Neutrophil (primary cell): ENCODE results near the gene SLC25A26.
"Not testable (repeated sequence)": the region's sequence is repeated elsewhere in the genome, so short reads cannot be mapped to it uniquely, and the experiment has no call there.

Experiments used
- H3K27ac ChIP-seq: fragments of 200-600 bp; sonication (generic); 2 replicates; pipeline ENCODE4 v1.5.1; 2016; ENCODE audit warnings: mild to moderate bottlenecking, moderate library complexity
- H3K27me3 ChIP-seq: fragments of 200-600 bp; sonication (generic); 2 replicates; pipeline ENCODE4 v1.6.0; 2016; ENCODE audit warnings: mild to moderate bottlenecking
- H3K36me3 ChIP-seq: fragments of 200-600 bp; sonication (generic); 2 replicates; pipeline ENCODE4 v1.5.1; 2017
- H3K4me1 ChIP-seq, 2 experiments: fragments of 200-600 bp in 1 of 2; sonication (generic) in 1 of 2; 1 replicate in 1 of 2; 2 replicates in 1 of 2; pipeline versions ENCODE4 v1.5.1 to v1.6.1; 2013 to 2016; ENCODE audit warnings: low read depth in 1 of 2, low read length in 1 of 2, mild to moderate bottlenecking in 1 of 2, moderate library complexity in 1 of 2; ENCODE audit not compliant: control insufficient read depth in 1 of 2, insufficient read depth in 1 of 2
- H3K4me3 ChIP-seq, 2 experiments: fragments of 200-600 bp in 1 of 2; sonication (generic) in 1 of 2; 1 replicate in 1 of 2; 2 replicates in 1 of 2; pipeline ENCODE4 v1.5.1; 2013 to 2016; ENCODE audit warnings: low read depth in 1 of 2, low read length in 1 of 2, mild to moderate bottlenecking in 1 of 2, moderate library complexity in 1 of 2
- H3K9me3 ChIP-seq: fragments of 200-600 bp; sonication (generic); 2 replicates; pipeline ENCODE4 v1.5.1; 2016
- CTCF ChIP-seq: fragments of 200-600 bp; sonication (generic); IDR thresholded peaks from 2 replicates; pipeline ENCODE4 v1.5.1; 2016; ENCODE audit warnings: antibody characterized with exemption

The SLC25A26 gene

DNA sequence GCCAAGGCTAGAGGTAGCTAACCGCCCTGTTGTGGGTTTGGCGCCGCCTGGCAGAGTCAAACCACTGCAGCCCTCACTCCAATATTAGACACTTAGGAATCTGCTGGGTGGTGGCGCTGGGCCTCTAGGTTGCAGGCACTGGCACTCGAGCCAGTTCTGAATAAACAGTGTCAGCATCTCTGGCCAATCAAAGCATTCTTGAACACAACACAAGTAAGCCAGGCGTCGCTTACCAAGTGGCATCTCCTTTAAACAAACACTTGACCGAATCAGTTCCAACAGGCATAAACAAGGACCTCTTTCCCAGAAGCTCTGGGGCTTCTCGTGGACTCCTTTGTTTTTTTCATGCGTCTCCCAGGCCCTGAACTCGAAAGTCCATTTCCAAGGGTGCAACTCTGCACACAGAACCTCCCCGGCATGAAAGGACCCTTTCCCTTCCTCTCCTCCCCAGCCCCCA lies 197.7 kb downstream of the SLC25A26 start:
- H3K4me1 ChIP-seq = no peaks in the 10 kb centered on the region
- H3K4me3 ChIP-seq = no peak overlapping the region
- no peak overlapping the region for H3K27ac ChIP-seq
- peaks cover 3% of the 10 kb centered on the region for H3K9me3 ChIP-seq
- no peaks in the 10 kb centered on the region for H3K27me3 ChIP-seq
- TF ChIP-seq CTCF = no peak
- peaks cover 31% of the 10 kb centered on the region for H3K36me3 ChIP-seq

DNA sequence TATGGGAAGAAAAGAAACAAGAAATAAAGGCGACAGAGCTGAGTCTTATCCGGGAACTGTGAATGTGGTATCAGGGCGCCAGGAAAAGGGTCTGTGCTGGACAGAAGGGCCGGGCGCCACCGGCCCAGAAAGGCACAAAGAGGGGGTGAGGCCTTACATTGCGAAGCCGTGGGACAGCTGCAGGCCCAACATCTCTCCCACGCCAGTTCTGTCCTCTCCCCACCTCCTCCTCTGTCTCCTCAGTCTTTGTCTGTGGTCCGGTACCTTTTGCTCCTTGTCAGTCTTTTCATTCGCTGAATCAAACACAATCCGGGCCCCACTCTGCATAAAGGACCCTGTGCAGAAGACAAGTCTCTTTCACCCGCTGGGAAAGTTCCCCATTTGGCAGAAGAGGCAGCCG lies 198.2 kb downstream of the SLC25A26 start:
- no peak for TF ChIP-seq CTCF
- Histone ChIP-seq H3K27ac (no peak overlapping the region), H3K27me3 (no peaks in the 10 kb centered on the region), H3K4me1 (no peaks in the 10 kb centered on the region), H3K4me3 (no peak overlapping the region), H3K36me3 (peaks cover 28% of the 10 kb centered on the region), H3K9me3 (peaks cover 3% of the 10 kb centered on the region)

DNA sequence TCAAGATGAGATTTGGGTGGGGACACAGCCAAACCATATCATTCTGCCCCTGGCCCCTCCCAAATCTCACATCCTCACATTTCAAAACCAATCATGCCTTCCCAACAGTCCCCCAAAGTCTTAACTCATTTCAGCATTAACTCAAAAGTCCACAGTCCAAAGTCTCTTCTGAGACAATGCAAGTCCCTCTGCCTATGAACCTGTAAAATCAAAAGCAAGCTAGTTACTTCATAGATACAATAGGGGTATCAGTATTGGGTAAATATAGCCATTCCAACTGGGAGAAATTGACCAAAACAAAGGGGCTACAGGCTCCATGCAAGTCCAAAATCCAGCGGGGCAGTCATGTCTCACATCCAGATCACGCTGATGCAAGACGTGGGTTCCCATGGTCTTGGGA lies 200.3 kb downstream of the SLC25A26 start:
- not testable (repeated sequence) for H3K9me3 ChIP-seq, H3K27ac ChIP-seq, H3K4me1 ChIP-seq, H3K27me3 ChIP-seq, H3K4me3 ChIP-seq, H3K36me3 ChIP-seq

GRCh38 chr3:66421893-66422292 lies 201.1 kb downstream of the SLC25A26 start:
- H3K4me1 ChIP-seq, H3K36me3 ChIP-seq, H3K27ac ChIP-seq, H3K9me3 ChIP-seq, H3K27me3 ChIP-seq, H3K4me3 ChIP-seq: not testable (repeated sequence)

DNA sequence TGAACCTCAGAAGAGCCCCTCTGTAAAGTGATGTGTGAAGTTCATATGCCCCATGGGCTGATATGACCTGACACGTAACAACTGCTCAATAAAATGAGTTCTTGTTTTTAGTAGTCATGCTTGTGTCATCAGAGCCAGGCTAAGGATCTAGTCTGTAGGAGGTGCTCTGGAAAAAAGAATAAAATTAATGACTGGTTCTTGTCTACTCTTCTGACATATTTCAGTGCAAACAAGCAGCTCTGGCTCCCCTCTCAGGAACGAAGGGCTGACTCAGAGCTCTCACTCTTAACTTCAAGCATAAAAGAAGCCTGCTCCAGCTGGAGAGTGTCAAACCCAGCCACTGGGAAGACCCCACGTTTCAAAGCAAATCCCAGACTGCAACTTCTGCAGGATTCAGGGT lies 203.0 kb downstream of the SLC25A26 start:
- Histone ChIP-seq H3K4me3 (no peak overlapping the region), H3K4me1 (no peaks in the 10 kb centered on the region), H3K27ac (no peak overlapping the region), H3K36me3 (no peaks in the 10 kb centered on the region), H3K9me3 (peaks cover 3% of the 10 kb centered on the region), H3K27me3 (no peaks in the 10 kb centered on the region)
- TF ChIP-seq CTCF = no peak

DNA sequence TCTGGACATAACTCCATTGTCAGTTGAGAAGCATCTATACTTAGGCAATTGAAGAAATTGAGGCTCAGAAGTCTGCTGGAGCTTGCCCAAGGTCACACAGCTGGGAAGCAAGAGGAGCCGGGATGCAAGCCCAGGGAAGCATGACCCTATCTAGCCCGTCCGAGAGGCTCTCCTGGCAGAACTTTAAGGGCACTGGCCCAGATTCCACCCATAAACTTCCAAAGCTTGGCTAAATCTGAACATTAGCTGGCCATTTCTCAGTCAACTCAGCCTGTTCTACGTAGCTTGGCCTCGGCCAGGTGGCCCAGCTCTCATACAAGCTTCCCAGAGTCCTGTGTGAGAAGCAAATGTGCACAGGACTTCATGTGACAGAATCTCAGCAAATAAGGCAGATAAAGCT lies 204.2 kb downstream of the SLC25A26 start:
- Histone ChIP-seq H3K4me1 (no peaks in the 10 kb centered on the region), H3K27ac (no peak overlapping the region), H3K36me3 (no peaks in the 10 kb centered on the region), H3K9me3 (peaks cover 3% of the 10 kb centered on the region), H3K27me3 (no peaks in the 10 kb centered on the region), H3K4me3 (no peak overlapping the region)
- no peak for TF ChIP-seq CTCF

- H3K4me1 ChIP-seq = no peaks in the 10 kb centered on the region
- no peaks in the 10 kb centered on the region for H3K36me3 ChIP-seq
- no peaks in the 10 kb centered on the region for H3K27me3 ChIP-seq
- peaks cover 3% of the 10 kb centered on the region for H3K9me3 ChIP-seq
- no peak overlapping the region for H3K4me3 ChIP-seq
- TF ChIP-seq CTCF = no peak
- no peak overlapping the region for H3K27ac ChIP-seq
These were observed 204.8 kb downstream of the SLC25A26 start for GRCh38 chr3:66425576-66426114.
